GM21529 (cell line): ENCODE results near the gene BZW2.

Experiments
- ATAC-seq: cut with Tn5 transposase; IDR thresholded peaks from one replicate; pipeline ENCODE4 v1.9.1; 2021; ENCODE audit not compliant: unreplicated experiment

The BZW2 gene

GRCh38 chr7:16645593-16646471 lies at the start of gene BZW2, which contains the start of gene ANKMY2:
Gene BZW2 (plus strand): TSS chr7:16646181. CDS start chr7:16665444, 19,263 bp downstream.
Gene ANKMY2 (minus strand): TSS chr7:16645754. CDS start chr7:16645573, 181 bp downstream.
- peak; percentile 97 for ATAC-seq

DNA sequence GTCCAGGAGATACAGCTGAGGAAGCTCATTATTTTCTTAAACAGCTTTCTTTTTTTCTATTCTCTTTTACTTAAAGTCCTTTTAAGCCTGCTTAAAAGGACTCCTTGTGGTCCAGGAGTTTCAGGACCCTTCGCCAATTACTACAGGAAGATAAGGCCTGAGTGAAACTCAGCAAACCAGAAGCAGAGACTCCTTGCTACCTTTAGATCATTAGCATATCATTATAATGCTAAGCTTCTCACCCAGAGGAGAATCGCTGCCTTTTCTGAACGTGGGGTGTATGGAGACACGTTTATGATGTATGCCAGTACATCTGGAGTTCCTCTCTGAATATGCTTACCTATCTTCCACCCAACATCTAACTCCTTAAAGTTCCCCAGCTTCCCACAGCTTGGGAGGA lies 48.0 kb upstream of the BZW2 start:
- no peak for ATAC-seq

- ATAC-seq: no peak
Observed at GRCh38 chr7:16599860-16600259, 46.1 kb upstream of the BZW2 start.

DNA sequence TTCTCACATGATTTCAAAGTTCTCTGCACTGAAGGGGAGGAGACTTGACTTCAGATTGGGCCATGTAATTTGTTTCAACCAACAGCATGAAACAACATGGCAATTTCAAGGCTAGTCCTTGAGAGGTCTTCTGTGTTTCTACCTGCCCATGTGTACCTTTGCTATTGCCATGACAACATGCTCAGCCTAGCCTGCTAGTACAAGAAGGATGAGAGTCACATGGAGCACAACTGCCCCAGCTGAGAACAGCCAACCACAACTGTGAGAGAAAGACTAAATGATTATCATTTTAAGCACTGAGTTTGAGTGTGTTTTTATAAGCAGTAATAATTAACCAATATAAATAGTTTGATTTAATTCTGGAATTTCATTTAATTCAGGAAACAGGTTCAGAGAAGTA lies 42.3 kb upstream of the BZW2 start:
- ATAC-seq: no peak

GRCh38 chr7:16604054-16604453 lies 41.9 kb upstream of the BZW2 start:
- no peak for ATAC-seq

DNA sequence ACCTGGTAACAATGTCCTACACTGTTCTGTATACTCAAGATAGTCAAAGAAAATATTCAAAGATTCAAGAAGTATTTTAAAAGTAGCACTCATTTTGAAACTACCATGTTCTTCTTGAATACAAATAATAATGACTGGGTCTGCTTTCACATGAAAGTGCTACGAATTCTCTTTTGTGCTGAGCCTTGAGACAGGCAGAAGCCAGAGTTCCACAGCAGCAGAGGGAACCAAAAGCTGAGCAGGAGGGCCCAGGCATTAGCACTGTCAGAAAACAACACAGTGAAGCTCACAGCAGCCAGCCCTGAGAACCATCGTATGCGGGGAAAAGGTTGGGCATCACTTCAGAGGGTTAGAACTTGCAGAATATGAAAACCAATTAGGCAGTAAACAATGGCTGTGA lies 39.3 kb upstream of the BZW2 start:
- ATAC-seq: no peak

DNA sequence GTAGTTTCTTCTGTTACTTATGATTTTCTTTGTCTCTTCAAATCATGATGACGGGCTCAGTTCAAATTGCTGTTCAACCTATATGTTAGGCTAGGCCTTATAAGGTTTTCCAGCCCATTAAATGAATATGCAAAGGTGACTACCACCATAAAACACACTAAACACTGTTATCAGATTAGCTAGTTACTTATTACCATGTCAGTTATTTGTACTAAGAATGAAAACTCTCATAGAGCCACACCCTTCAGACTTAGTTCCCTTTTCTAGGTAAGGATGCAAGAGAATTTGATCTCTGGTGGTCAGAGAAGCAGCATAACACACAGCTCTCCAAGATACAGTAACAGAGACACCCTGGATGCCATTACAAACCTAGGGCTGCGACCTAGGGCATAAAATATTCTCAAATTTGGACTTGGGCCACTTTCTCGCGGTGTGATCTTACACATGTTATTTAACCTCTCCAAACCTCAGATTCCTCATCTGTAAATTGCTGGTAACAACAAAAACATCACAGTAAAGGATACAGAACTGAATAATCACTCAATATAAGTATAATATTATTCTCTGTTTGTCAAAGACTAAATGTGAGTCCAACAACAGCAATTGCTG lies 36.0 kb upstream of the BZW2 start:
- peak; percentile 78 for ATAC-seq

- no peak for ATAC-seq
Observed at GRCh38 chr7:16611711-16612110, 34.3 kb upstream of the BZW2 start.

- no peak for ATAC-seq
Observed at GRCh38 chr7:16615228-16615627, 30.8 kb upstream of the BZW2 start.

DNA sequence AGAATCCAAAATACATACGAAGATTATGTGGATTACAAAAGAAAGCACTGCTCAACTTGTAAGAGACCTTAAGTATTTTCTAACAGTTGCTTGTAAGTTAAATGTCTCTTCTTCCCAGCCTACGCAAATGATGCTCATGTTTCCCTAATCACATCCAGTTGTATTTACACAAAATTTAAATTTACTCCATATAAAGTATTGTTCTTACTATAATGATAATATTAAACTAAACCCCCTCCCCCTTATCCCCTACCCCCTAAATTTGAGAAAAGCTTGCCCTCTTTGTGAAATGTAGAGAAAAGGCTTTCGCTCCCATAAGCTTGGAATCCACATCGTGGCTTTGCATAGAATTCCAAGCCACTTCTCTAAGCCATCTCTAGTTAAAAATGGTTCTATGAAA lies 29.9 kb upstream of the BZW2 start:
- ATAC-seq: no peak

DNA sequence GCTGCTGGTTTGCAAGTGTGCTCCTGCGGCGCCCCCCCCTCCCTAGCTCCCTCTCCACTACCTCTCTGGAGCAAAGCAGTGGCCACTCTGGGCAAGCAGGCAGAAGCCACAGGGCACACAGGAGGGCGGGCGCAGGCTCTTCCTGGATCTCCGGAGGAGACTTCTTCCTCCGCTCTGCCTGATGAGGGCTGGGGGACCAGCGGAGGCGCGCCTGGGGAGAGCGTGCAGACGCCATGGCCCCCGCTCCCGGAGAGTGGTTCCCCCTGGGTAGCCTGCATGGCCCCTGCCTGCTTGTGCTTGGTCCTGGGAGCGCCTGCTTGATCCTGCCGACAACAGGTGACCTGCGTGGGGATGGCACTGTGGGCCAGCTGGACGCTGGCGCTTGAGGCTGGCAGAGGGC lies 29.4 kb upstream of the BZW2 start:
- no peak for ATAC-seq

DNA sequence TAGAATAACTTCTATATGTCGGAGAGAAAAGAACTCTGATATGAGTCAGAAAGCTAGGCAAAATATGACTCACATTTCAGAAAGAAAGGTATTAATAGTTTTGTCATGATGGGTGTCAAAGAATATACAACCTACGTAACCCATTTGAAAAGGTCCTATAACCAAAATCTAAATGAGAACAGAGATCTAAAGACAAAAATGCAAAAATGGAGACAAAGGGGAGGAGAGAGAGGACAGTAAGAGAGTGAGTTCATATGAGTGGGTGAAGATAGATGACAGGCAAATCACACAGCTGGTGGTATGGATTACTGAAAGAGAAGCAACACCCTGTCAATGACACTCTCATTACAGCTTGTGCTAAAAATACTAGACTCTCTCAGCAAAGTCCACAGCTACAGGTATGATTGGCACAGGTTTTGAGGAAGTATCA lies 26.0 kb upstream of the BZW2 start:
- ATAC-seq: peak; percentile 94

DNA sequence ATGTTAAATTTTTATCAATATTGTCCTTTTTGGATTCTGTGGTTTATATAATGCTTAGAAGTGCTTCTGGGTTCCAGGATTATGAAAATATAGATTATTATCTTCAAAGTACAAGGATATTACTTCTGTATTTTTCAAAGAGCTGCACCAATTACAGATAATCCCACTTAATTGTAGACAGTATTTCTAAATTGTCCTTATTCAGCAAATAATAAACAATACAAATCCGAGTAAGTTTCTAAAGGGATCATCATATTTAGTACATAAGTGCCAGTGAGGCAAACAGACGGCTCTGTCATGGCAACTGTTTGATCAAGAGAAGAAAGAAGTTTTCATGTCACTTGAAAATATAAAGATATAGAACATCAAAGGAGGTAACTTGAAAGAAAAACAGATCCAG lies 19.6 kb upstream of the BZW2 start:
- ATAC-seq: no peak

DNA sequence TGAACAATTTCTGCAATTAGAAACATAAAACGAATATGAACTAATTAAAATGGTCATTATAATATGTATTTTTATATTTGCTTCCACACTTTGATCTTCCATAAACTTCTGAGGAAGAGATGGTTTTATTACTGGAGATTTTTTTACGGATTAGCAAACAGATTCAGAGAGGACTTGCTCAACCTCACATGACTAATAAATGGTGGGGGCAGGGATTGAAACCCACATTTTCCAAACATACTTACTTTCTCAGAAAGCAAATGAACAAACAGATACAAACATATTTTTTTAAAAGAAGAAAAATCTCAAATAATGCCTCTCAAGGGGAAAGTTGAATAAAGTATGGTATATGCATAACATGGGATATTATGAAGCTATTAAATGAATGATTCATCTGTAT lies 18.7 kb upstream of the BZW2 start:
- ATAC-seq: no peak

- no peak for ATAC-seq
Observed at GRCh38 chr7:16630654-16631053, 15.3 kb upstream of the BZW2 start.

DNA sequence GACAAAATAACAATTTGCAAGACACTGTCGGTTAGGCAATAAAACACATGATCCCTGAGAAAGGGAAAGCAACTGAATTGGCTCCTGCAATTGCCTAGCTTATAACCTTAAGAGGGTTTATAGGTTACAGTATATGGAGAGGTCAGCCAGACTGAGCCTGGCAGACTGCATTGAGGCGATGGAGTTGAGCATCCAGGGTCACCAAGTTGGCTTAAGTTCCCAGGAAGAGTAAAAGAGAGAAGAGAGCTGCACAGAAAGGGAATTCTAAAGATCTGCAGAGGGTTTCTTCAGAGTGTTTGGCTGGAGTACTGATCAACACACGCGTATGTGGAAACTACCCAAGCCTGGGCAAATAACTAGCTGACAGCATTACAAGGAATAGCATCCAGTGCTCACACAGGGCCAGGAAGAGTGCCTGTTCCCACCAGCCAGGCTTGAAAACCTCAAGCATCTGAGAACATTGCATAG lies 11.7 kb upstream of the BZW2 start:
- no peak for ATAC-seq

DNA sequence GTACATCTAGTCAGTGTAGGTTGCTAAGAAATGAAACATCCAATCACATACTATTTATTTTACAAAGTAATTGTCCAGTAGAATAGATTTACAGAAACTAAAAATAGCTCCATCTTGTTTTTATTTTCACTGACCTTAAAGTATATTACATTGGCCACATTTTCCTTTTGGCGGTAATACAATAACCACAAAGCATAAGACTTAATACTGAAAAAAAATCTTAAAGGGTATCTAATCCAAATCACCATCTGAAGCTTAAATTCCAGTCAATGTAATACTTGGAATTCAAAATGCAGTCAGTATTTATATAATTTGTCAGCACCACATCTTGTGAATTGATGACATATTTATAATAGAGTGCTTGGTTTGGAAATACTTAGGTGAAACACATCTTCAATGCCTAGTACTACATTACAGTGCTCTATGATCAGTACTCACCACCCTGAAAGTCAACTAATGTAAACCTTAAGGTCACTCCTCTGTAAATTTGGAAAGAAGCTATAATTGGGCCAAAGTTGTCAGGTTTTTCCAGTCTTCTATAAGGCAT lies 9.4 kb upstream of the BZW2 start:
- ATAC-seq: no peak

DNA sequence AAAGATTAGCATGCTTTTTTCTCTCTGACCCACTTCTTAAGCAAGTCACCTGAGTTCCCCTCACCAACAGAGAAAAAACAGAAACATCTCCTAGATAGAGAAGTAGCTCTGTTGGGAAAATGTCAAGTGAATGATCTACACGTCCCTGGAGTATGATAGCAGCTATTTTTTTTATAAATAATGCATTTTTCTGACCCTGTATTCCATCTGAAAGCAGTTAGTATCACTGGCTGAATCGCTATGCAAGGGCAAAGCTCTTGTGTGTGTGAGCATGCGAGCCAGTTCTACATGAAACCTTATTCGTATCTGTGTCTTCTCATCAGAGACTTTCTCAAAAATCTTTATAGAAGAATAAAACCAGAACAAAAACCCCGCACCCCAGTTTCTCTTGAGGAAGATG lies 8.6 kb upstream of the BZW2 start:
- no peak for ATAC-seq

- no peak for ATAC-seq
Observed at GRCh38 chr7:16638282-16639280, 7.4 kb upstream of the BZW2 start.

DNA sequence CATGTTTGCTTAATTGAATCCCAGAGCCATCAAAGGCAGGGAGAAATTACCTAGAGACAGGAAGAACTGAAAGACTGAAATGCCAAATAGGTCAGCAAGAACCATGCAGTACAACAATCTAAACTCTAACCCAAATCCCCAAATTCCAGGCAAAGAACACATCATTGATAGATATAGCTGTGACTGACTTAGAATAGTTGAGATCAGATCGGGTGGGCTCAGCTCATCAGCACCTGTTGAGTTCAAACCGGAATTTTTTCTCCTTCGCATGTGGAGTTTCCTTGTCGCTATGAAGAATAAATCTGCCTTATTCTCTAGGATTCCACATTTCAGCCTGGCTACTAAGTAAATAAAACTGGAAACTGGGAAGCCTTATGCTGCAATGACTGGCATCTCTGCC lies 1.8 kb upstream of the BZW2 start:
- no peak for ATAC-seq
